Subcutaneous abdominal adipose tissue (tissue), 5 donors: ENCODE results near the gene HEATR5B.
"Not testable (repeated sequence)": the region's sequence is repeated elsewhere in the genome, so short reads cannot be mapped to it uniquely, and the experiment has no call there.

Source experiments
- H3K27ac ChIP-seq: one replicate; pipeline ENCODE4 v1.7.0; 2013; ENCODE audit warnings: low read depth, mild to moderate bottlenecking, inconsistent platforms, low read length, moderate library complexity
- H3K27me3 ChIP-seq, 5 donors: one replicate each; pipeline ENCODE4 v1.7.0; 2013; ENCODE audit warnings: low read length in 5 of 5, inconsistent platforms in 1 of 5; ENCODE audit not compliant: control insufficient read depth in 5 of 5, insufficient read depth in 4 of 5
- H3K36me3 ChIP-seq, 5 donors: one replicate each; pipeline ENCODE4 v1.7.0; 2013; ENCODE audit warnings: low read length in 5 of 5; ENCODE audit not compliant: control insufficient read depth in 5 of 5, insufficient read depth in 5 of 5
- H3K4me1 ChIP-seq, 5 donors: one replicate each; pipeline ENCODE4 v1.7.0; 2013; ENCODE audit warnings: low read length in 5 of 5, mild to moderate bottlenecking in 3 of 5, moderate library complexity in 1 of 5; ENCODE audit not compliant: control insufficient read depth in 5 of 5, insufficient read depth in 5 of 5
- H3K4me3 ChIP-seq, 5 donors: one replicate each; pipeline ENCODE4 v1.7.0; 2013; ENCODE audit warnings: low read length in 5 of 5, low read depth in 1 of 5
- H3K9ac ChIP-seq, 5 donors: one replicate each; pipeline ENCODE4 v1.7.0; 2013; ENCODE audit warnings: low read length in 5 of 5, mild to moderate bottlenecking in 4 of 5, moderate library complexity in 3 of 5
- H3K9me3 ChIP-seq, 5 donors: one replicate each; pipeline ENCODE4 v1.7.0; 2013; ENCODE audit warnings: low read length in 5 of 5; ENCODE audit not compliant: control insufficient read depth in 5 of 5
- donor health status: healthy.
- donor health status: healthy.
- donor health status: healthy.
- donor health status: healthy.
- donor health status: healthy.

Gene HEATR5B

GRCh38 chr2:36999416-36999815 lies 84.8 kb downstream of the HEATR5B start:
- not testable (repeated sequence) for H3K4me3 ChIP-seq
- H3K36me3 ChIP-seq = peaks cover 32 to 63% (median 45%) of the 10 kb centered on the region in 5 donors

GRCh38 chr2:36993841-36994620 lies 90.1 kb downstream of the HEATR5B start:
- no peak overlapping the region for H3K9ac ChIP-seq
- H3K4me1 ChIP-seq = no peaks in the 10 kb centered on the region
- no peaks in the 10 kb centered on the region for H3K27me3 ChIP-seq
- H3K36me3 ChIP-seq = peaks cover 13 to 28% (median 16%) of the 10 kb centered on the region in 5 donors
- H3K27ac ChIP-seq = no peak overlapping the region
- H3K4me3 ChIP-seq = no peak overlapping the region
- H3K9me3 ChIP-seq = no peaks in the 10 kb centered on the region

More at GRCh38 chr2:36999416-36999815, 84.8 kb downstream of the HEATR5B start:
- not testable (repeated sequence) for H3K27ac ChIP-seq, H3K27me3 ChIP-seq, H3K9ac ChIP-seq, H3K4me1 ChIP-seq, H3K9me3 ChIP-seq

- Histone ChIP-seq H3K27ac (no peak overlapping the region), H3K27me3 (no peaks in the 10 kb centered on the region), H3K4me3 (no peak overlapping the region), H3K36me3 (peaks cover 5 to 31% (median 23%) of the 10 kb centered on the region in 5 donors), H3K4me1 (no peaks in the 10 kb centered on the region), H3K9ac (no peak overlapping the region), H3K9me3 (no peaks in the 10 kb centered on the region)
These were observed 96.2 kb downstream of the HEATR5B start for GRCh38 chr2:36988008-36988407.

GRCh38 chr2:36982467-36982866 lies 101.7 kb downstream of the HEATR5B start:
- H3K27me3 ChIP-seq = no peaks in the 10 kb centered on the region
- H3K36me3 ChIP-seq = peaks cover 12 to 28% (median 19%) of the 10 kb centered on the region in 5 donors
- H3K4me3 ChIP-seq = no peak overlapping the region
- H3K4me1 ChIP-seq = no peaks in the 10 kb centered on the region
- H3K27ac ChIP-seq = no peak overlapping the region
- H3K9ac ChIP-seq = no peak overlapping the region
- H3K9me3 ChIP-seq = no peaks in the 10 kb centered on the region

- H3K27ac ChIP-seq = no peak overlapping the region
- H3K27me3 ChIP-seq = no peaks in the 10 kb centered on the region
- H3K4me3 ChIP-seq = no peak overlapping the region
- peaks cover 12 to 25% (median 16%) of the 10 kb centered on the region in 5 donors for H3K36me3 ChIP-seq
- no peak overlapping the region for H3K9ac ChIP-seq
- no peaks in the 10 kb centered on the region for H3K4me1 ChIP-seq
- no peaks in the 10 kb centered on the region for H3K9me3 ChIP-seq
These were observed 102.3 kb downstream of the HEATR5B start for GRCh38 chr2:36981911-36982310.

GRCh38 chr2:36979007-36979406 lies 105.2 kb downstream of the HEATR5B start:
- not testable (repeated sequence) for H3K27me3 ChIP-seq, H3K4me3 ChIP-seq, H3K9me3 ChIP-seq, H3K27ac ChIP-seq, H3K4me1 ChIP-seq, H3K9ac ChIP-seq
- peaks cover 10 to 20% (median 16%) of the 10 kb centered on the region in 5 donors for H3K36me3 ChIP-seq

- Histone ChIP-seq H3K27ac (no peak overlapping the region), H3K9me3 (no peaks in the 10 kb centered on the region), H3K4me3 (no peak overlapping the region)
These were observed 108.1 kb downstream of the HEATR5B start for GRCh38 chr2:36976065-36976464.

GRCh38 chr2:36975306-36975705 lies 108.9 kb downstream of the HEATR5B start:
- H3K9ac ChIP-seq = no peak overlapping the region

More at GRCh38 chr2:36976065-36976464, 108.1 kb downstream of the HEATR5B start:
- Histone ChIP-seq H3K27me3 (no peaks in the 10 kb centered on the region), H3K4me1 (no peaks in the 10 kb centered on the region), H3K36me3 (peaks cover under 1 to 14% (median 8%) of the 10 kb centered on the region in 5 donors), H3K9ac (no peak overlapping the region)

GRCh38 chr2:36973320-36973719 lies 110.9 kb downstream of the HEATR5B start:
- Histone ChIP-seq H3K4me1 (no peaks in the 10 kb centered on the region), H3K36me3 (no peaks in the 10 kb centered on the region), H3K9ac (no peak overlapping the region), H3K27me3 (no peaks in the 10 kb centered on the region), H3K9me3 (no peaks in the 10 kb centered on the region), H3K4me3 (no peak overlapping the region), H3K27ac (no peak overlapping the region)

More at GRCh38 chr2:36975306-36975705, 108.9 kb downstream of the HEATR5B start:
- no peaks in the 10 kb centered on the region for H3K27me3 ChIP-seq
- H3K36me3 ChIP-seq = peaks cover 0 to 10% (median 6%) of the 10 kb centered on the region in 5 donors
- H3K27ac ChIP-seq = no peak overlapping the region
- no peak overlapping the region for H3K4me3 ChIP-seq
- H3K4me1 ChIP-seq = no peaks in the 10 kb centered on the region
- H3K9me3 ChIP-seq = no peaks in the 10 kb centered on the region

GRCh38 chr2:36971990-36972389 lies 112.2 kb downstream of the HEATR5B start:
- no peak overlapping the region for H3K4me3 ChIP-seq
- H3K27me3 ChIP-seq = no peaks in the 10 kb centered on the region

More at GRCh38 chr2:36971990-36972389, 112.2 kb downstream of the HEATR5B start:
- Histone ChIP-seq H3K9ac (no peak overlapping the region), H3K27ac (no peak overlapping the region), H3K36me3 (no peaks in the 10 kb centered on the region), H3K4me1 (peaks cover 0 to 9% (median 7%) of the 10 kb centered on the region in 5 donors), H3K9me3 (no peaks in the 10 kb centered on the region)
